8988T (cell line): ENCODE data around the gene SLC2A9.

Experiments
- DNase-seq: peaks from one replicate; pipeline ENCODE4 v3.0.0; 2011

Gene SLC2A9

DNA sequence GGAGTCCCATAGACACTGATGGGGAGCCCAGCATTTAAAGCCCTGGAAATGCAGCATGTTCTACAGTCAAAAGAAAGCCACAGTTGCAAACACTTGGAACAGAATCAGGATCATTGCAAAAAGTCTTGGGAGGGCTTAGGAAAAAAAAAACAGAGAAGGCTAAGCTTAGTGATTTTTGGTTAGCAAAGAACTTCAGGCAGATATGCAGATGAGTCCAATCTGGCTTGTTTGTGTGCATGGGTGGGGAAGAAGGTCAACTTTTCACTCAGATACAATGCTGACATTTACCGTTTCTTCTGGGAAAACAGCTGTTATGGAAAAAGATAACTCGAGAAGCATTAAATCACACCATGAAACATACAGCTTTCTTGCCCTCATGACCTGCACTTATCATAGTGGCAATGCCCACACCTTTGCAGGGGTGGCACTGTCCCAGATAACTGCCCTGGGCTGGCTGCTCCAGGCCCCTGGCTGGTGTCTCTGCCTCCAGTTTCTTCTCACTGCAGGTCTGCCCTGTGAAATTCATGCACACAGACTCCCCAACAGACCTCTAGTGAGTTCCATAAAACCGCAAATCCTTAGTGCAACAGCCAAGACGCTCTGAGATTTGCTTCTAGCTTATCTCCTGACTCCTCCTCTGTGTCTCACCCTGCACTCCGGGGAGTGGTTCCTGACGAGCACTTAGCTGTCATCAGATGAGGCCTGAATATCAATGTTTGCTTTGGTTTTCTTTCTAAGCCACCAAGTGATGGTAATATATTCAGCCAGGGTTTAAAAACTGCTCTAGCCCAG, 140.7 kb downstream of the SLC2A9 start:
- no peak for DNase-seq

DNA sequence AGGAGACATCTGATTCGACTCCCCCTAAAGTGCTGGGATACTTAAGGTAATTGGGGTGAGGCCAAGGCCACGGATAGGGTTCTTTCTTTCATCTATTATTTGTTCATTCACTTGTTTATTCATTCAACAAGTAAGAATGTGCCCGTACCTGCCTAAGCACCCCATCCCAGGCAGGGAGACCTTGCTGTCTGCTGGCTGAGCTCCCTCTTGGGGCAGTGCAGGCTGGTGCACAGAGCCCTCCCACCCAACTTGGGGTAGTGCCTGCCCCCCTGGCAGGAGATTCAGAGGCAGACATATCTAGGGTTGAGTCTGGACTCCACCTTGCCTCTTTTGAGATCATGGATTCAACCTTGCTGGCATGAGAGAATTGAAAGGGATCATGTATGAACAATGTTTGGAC, 144.2 kb downstream of the SLC2A9 start:
- no peak for DNase-seq

DNA sequence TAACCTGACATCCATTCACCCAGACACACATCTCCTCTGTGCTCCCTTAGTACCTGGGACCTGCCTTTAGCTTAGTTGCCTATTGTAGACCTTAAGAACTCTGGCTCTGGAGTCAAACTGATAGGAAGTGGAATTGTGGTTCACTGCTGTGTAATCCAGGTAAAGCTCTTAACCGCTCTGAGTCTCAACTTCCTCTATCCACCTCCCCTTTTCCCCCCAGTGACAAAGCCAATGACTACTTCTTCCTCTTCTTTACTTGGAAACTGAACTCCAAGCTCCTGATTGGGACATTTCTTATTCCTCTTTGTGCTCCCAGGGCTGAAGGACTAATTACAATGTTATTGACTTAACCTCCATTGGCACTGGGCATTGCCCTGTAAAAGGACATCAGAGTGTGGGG, 145.8 kb downstream of the SLC2A9 start:
- no peak for DNase-seq

DNA sequence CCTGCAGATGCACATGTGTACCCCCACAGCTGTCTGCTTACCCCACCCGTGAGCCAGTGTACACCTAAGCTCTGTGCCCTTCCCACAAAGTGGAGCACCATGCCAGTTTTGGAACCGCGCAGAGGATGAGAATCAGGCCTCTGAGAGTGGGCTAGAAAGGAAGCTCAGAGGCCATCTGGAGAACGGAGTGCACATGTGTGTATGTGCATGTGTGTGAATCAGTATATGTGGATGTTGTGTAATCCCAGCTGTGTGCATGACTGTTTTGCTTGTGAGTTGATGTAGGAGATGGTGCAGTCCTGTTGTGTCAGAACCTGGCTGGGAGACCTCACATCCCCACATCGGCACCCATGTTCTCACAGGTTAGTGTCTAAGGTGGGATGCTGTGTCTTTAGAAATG, 146.9 kb downstream of the SLC2A9 start:
- no peak for DNase-seq

GRCh38 chr4:9870165-9870790, 151.0 kb downstream of the SLC2A9 start:
- no peak for DNase-seq

DNA sequence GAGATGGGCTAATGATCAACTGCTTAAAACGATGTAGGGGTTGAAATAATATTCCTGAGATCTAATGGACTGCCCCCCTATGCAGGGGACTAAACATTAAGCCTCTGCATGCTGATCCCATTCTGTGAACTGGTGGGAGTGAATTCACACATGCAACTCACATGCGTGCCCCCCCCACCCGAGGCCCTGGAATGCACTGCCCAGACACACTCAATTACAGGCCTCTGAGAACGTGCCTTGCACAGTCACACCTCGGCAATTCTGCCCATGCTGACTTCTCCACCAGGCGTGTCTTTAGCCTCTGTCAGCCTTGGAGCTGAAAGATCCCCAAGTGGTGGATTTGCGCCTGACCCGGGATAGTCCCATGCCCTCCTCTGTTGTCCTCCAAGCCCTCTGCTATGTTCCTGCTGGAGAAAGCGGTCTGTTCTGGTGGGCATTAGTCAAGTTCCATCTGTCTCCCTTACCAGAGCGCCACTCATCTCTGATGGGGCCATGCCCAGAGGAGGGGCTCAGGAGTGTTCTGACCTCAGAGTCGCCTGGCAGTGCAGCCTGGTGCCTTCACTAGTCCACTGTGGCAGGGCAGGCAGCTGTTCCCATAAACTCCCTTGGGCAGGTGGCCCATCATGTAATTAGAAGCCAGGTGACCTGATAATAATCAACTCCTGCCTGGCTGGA, 153.4 kb downstream of the SLC2A9 start:
- no peak for DNase-seq

- no peak for DNase-seq
Observed at GRCh38 chr4:9866931-9867330, 154.4 kb downstream of the SLC2A9 start.

GRCh38 chr4:9861561-9861960, 159.7 kb downstream of the SLC2A9 start:
- DNase-seq = no peak

DNA sequence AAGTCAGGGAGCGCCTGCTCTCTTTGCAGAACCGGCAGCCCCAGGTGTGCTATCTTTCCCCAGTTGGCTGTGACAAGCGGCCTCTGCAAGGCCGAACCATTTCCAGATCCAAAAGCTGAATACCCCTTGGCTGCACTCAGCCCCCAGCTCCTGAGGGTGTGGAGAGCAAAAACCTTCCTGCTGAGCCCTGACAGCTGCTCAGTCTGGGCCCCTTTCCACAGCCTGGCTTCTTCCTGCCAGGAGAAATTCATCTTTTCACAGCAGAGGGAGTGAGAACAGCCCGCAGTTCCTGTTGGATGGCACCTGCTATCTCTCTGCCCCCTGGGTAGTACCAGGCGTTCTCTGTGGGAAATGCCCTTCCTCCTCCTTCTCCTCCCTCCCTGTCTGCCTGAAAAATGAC, 161.5 kb downstream of the SLC2A9 start:
- DNase-seq = no peak

- no peak for DNase-seq
Observed at GRCh38 chr4:9849538-9849920, 171.8 kb downstream of the SLC2A9 start.

DNA sequence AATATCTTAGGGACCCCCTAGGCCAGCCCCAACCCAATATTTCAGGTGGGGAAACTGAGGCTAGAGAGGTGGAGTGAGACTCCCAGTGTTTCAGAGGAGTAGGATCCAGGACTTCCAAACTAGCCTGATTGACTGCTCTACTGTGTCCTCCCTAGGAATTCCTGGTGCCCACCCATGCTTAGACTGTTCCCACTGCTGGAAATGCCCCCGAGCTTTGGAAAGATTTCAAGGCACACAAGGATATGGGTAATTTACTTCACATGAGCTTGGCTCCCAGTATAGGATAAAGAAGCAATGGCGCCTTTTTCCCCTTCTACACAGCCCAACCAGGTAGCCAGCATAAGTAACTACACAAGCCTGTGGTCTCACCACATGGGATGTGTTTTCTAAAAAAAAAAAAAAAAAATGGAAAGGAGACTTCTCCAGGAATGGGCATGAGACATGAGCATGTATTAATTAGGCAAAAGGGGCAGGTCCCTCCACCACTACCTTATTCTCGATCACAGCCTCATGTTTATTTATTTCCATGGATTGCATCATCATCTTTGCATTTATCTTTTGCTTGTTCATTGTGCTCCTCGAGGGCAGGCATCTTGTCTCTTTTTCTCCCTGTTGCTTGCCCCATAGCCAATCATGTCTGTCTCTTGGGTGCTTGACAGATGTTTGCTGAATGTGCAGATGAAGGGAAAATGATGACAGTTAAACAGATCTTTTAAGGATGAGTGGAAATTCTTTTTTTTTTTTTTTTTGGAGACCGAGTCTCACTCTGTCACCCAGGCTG, 173.1 kb downstream of the SLC2A9 start:
- no peak for DNase-seq

DNA sequence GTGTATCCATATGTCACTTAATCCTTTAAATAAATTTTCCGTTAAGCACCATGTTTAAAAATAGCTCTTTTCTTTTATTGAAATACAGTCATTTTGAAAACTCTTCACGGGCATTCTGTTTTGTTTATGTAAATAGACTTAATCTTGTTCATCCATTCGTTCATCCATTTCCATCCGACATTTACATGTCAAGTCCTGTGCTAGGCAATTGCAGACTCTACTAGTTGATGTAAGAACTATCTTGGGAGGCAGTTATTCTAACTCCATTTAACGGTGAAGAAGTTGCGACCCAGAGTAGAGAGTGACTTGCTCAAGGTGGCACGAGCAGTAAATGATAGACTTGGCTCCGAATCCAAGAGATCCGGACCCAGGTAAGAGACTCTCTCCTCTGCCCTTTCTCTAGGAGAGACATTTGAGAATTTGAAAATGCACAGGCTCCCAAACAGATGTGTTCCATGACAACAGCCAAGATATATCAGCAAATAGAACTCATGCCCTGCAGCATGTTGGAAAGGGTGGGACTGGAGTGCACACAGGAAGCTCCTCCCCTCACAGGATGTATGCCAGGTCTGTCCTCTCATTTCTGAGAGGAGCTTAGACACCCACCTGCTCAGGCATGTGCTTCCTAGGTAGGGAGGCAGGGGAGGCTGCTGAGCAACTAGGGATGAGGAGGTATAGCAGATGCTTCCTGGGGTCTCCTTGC, 175.4 kb downstream of the SLC2A9 start:
- no peak for DNase-seq

DNA sequence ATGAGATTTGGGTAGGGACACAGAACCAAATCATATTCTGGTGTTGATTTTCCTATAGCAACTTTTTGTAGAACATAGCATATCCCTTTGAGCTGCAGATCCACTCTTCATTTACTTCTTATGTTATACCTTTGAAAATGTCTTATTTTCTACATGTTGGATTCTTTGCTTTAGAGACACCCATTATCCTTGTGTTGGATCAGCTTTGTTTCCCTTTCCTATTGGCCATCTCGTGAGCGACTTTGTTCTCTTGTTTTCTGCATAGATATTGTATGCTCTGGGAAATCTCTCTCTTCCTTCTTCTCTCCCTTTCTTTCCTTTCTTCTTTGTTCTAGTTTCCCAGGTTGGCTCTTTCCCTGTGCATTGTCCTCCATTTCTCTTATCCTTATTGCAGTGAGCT, 180.2 kb downstream of the SLC2A9 start:
- DNase-seq = no peak

GRCh38 chr4:9835430-9835829, 185.9 kb downstream of the SLC2A9 start:
- no peak for DNase-seq

GRCh38 chr4:9833421-9833820, 187.9 kb downstream of the SLC2A9 start:
- no peak for DNase-seq

- DNase-seq = no peak
Observed at GRCh38 chr4:9832640-9833039, 188.7 kb downstream of the SLC2A9 start.

DNA sequence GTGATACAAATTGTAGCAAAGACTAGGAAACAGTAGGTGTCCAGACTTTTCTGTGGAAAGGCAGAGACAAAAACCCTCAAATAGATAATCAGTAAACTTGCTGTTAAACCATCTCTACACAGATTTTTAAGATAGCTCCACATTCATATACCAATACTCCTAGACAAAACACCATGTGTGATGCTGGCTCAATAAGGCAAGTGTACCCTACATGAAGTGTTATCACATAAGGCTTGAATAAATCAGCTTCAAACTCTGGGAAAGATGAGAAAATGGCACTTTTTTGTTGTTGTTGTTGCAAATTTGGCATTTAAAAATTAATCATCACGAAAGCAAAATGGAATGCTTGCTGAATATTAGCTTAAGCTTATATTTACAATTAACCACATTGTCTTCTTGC, 194.7 kb downstream of the SLC2A9 start:
- DNase-seq = no peak

GRCh38 chr4:9825049-9825448, 196.2 kb downstream of the SLC2A9 start:
- no peak for DNase-seq

DNA sequence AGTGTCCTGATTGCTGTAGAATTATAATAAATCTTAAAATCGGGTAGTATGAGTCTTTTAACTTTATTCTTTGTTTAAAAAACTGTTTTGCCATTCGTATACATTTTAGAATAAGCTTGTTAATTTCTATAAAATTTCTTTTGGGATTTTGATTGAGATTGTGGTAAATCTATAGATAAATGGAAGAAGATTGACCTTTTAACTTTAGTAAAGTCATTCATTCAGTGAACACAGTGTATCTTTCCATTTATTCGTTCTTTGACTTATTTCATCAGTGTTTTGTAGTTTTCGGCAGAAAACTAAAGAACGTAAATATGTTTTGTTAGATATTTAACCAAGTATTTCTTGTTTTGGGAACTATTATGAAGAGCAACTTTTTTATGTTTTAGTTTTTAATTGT, 201.0 kb downstream of the SLC2A9 start:
- no peak for DNase-seq

DNA sequence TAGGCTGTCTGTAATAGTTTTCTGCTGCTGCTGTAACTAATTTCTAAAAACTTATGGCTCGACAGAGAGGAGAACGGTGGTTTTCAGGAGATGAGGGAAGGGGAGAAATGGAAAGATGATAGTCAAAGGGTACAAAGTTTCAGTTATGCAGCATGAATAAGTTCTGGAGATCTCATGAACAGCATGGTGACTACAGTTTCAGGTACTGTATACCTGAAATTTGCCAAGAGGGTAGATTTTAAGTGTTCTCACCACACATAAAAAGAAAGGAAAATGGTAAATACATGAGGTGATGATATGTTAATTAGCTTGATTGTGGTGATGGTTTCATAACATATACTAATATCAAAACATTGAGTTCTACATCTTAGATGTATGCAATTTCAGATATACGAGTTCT, 205.0 kb downstream of the SLC2A9 start:
- DNase-seq = no peak

- DNase-seq = no peak
Observed at GRCh38 chr4:9812501-9813340, 208.6 kb downstream of the SLC2A9 start.

- DNase-seq = no peak
Observed at GRCh38 chr4:9811806-9812205, 209.5 kb downstream of the SLC2A9 start.
